A549 (cell line): ENCODE data around the gene ALDH7A1. TPM values are rescaled to one million over a fixed set of nuclear protein-coding genes. Genes with fewer than 3 reads are reported as not detected.
"Not testable (repeated sequence)": the region's sequence is repeated elsewhere in the genome, so short reads cannot be mapped to it uniquely, and the experiment has no call there.

Experiments
- ATAC-seq, 2 experiments: fragments of 200-7000 bp in 1 of 2; fragments of >200 bp in 1 of 2; cut with Nextera tagmentation in 1 of 2; cut with Tn5 transposase in 1 of 2; 3 replicates each; pipeline versions ENCODE4 v1.8.0 to v1.9.1; 2018 to 2020; ENCODE audit warnings: mild to moderate bottlenecking in 1 of 2, moderate library complexity in 1 of 2
- CTCF ChIA-PET: fragments of 300-600 bp; sonication (Branson Sonifier 250); formaldehyde crosslinking; extraction: SDS; loops from one replicate; lab custom pipeline; 2021; ENCODE audit warnings: antibody characterized with exemption, inconsistent platforms; lab: Yijun Ruan, JAX
- POLR2A ChIA-PET: fragments of 350-600 bp; formaldehyde crosslinking; extraction: SDS; loops from one replicate; lab custom pipeline; 2021; ENCODE audit warnings: antibody characterized with exemption, inconsistent platforms; lab: Yijun Ruan, JAX
- DNase-seq, 2 experiments: peaks; one replicate each; pipeline versions ENCODE4 v3.0.0 to v3.0.0-alpha.2; 2011 to 2016; ENCODE audit warnings: low read depth in 1 of 2, low spot score in 1 of 2
- FAIRE-seq: peaks from 2 replicates; lab custom pipeline; 2011; peaks lifted over from hg19 to GRCh38; lab: Jason Lieb, UNC
- H3K27ac ChIP-seq, 2 experiments: fragments of >200 bp; sonication (Bioruptor Twin); formaldehyde crosslinking; 3 replicates each; pipeline ENCODE4 v1.5.1; 2016 to 2017
- H3K4me1 ChIP-seq: fragments of >200 bp; sonication (Bioruptor Twin); formaldehyde crosslinking; 3 replicates; pipeline ENCODE4 v1.6.1; 2016
- H3K4me2 ChIP-seq: fragments of >200 bp; sonication (Bioruptor Twin); formaldehyde crosslinking; 3 replicates; pipeline ENCODE4 v1.6.1; 2016
- H3K4me3 ChIP-seq: fragments of >200 bp; sonication (Bioruptor Twin); formaldehyde crosslinking; 3 replicates; pipeline ENCODE4 v1.5.1; 2016
- H3K9me3 ChIP-seq: fragments of >200 bp; sonication (Bioruptor Twin); formaldehyde crosslinking; 3 replicates; pipeline ENCODE4 v1.6.1; 2016
- ATOH8 ChIP-seq: fragments of 250-450 bp; sonication (Bioruptor Pico); IDR thresholded peaks from 2 replicates; pipeline ENCODE4 v1.5.0; 2020; ENCODE audit warnings: low read depth, mild to moderate bottlenecking, moderate library complexity
- BCL3 ChIP-seq: fragments of >200 bp; sonication (Bioruptor Twin); formaldehyde crosslinking; IDR thresholded peaks from 3 replicates; pipeline ENCODE4 v1.6.1; 2016
- BHLHE40 ChIP-seq: IDR thresholded peaks from 2 replicates; pipeline ENCODE4 v1.6.1; 2012; ENCODE audit warnings: low read depth, low read length, inconsistent platforms
- CBX8 ChIP-seq: fragments of 200-600 bp; sonication (generic); IDR thresholded peaks from 2 replicates; pipeline ENCODE4 v1.6.1; 2016
- CHD2 ChIP-seq: fragments of 150-350 bp; IDR thresholded peaks from 2 replicates; pipeline ENCODE4 v1.6.1; 2014; ENCODE audit warnings: low read length; ENCODE audit not compliant: partially characterized antibody
- CTCF ChIP-seq: fragments of >200 bp; sonication (Bioruptor Twin); formaldehyde crosslinking; IDR thresholded peaks from 3 replicates; pipeline ENCODE4 v1.5.1; 2016
- FOSB ChIP-seq: fragments of 250-450 bp; sonication (Bioruptor Pico); IDR thresholded peaks from 2 replicates; pipeline ENCODE4 v1.5.0; 2020; ENCODE audit warnings: mild to moderate bottlenecking, moderate library complexity
- HOXA7 ChIP-seq: fragments of 250-450 bp; sonication (Bioruptor Pico); IDR thresholded peaks from 2 replicates; pipeline ENCODE4 v1.5.0; 2020; ENCODE audit warnings: mild to moderate bottlenecking, moderate library complexity
- KDM1A ChIP-seq: fragments of 200-600 bp; sonication (generic); IDR thresholded peaks from 2 replicates; pipeline ENCODE4 v1.6.1; 2016; ENCODE audit warnings: low read depth, mild to moderate bottlenecking
- MAFK ChIP-seq: fragments of 450-650 bp; IDR thresholded peaks from 2 replicates; pipeline ENCODE4 v1.6.1; 2014; ENCODE audit not compliant: partially characterized antibody
- MAX ChIP-seq: IDR thresholded peaks from 2 replicates; pipeline ENCODE4 v1.6.1; 2012
- PHF8 ChIP-seq: fragments of 200-600 bp; sonication (generic); IDR thresholded peaks from 2 replicates; pipeline ENCODE4 v1.6.1; 2016; ENCODE audit warnings: low read depth, mild to moderate bottlenecking, antibody characterized with exemption, moderate library complexity, borderline replicate concordance
- RAD21 ChIP-seq, 2 experiments: fragments of >200 bp in 1 of 2; sonication (Bioruptor Twin) in 1 of 2; formaldehyde crosslinking in 1 of 2; IDR thresholded peaks in 1 of 2; conservative IDR thresholded peaks in 1 of 2; 2 replicates in 1 of 2; 3 replicates in 1 of 2; pipeline ENCODE4 v1.6.1; 2012 to 2018; ENCODE audit warnings: inconsistent platforms in 1 of 2
- RARB ChIP-seq: fragments of 250-450 bp; sonication (Bioruptor Pico); IDR thresholded peaks from 2 replicates; pipeline ENCODE4 v1.8.0; 2021; ENCODE audit warnings: mild to moderate bottlenecking, moderate library complexity
- RNF2 ChIP-seq: fragments of 200-600 bp; sonication (generic); IDR thresholded peaks from 2 replicates; pipeline ENCODE4 v1.6.1; 2016; ENCODE audit warnings: low read depth, mild to moderate bottlenecking, antibody characterized with exemption, moderate library complexity, borderline replicate concordance
- SMC3 ChIP-seq: fragments of >200 bp; sonication (Bioruptor Twin); formaldehyde crosslinking; IDR thresholded peaks from 3 replicates; pipeline ENCODE4 v1.6.1; 2018; ENCODE audit warnings: inconsistent platforms
- WGBS: methylation state at CpG from one replicate; pipeline ENCODE4 v1.1.6; 2017; ENCODE audit errors: missing lambda C conversion rate; 5-methylcytosine and 5-hydroxymethylcytosine counted together
- polyA plus RNA-seq, 4 experiments: library from polyadenylated mRNA; depleted of rRNA in 3 of 4; stranded (reverse); fragments of >200 nt; fragmentation: RNase III in 1 of 4; extraction: RNeasy Plus Mini Kit Qiagen cat#74134 plus additional on column Dnase treatment in 1 of 4; gene quantifications; 2 replicates in 3 of 4; 3 replicates in 1 of 4; pipeline ENCODE4 v1.2.3, GENCODE V29; 2011 to 2017

Gene ALDH7A1
- polyA plus RNA-seq, 2 of the 4 experiments (the other 2 are of a cell fraction), result 72.4 to 99.2 TPM

GRCh38 chr5:126519637-126520592, 75.1 kb downstream of the ALDH7A1 start:
- ChIA-PET POLR2A (interaction anchor here (0.5 kb wide), 1 partner anchor 29 kb away, joined by 3 read pairs; no protein-coding TSS in a partner anchor), CTCF (interaction anchor here (0.6 to 2.9 kb wide), 2 partner anchors 181 to 495 kb away, joined by 3 to 12 read pairs; no protein-coding TSS in a partner anchor)
- TF ChIP-seq BHLHE40, result no peak
- TF ChIP-seq HOXA7 (CRISPR knock-in tag), result no peak
- TF ChIP-seq ATOH8 (CRISPR knock-in tag), result no peak
- TF ChIP-seq MAX, result no peak
- no peak for TF ChIP-seq RARB (CRISPR knock-in tag)
- TF ChIP-seq SMC3, result no peak
- TF ChIP-seq PHF8, result no peak
- TF ChIP-seq RNF2, result no peak
- TF ChIP-seq RAD21 (conservative IDR thresholded peaks at IDR 0.05 in 1 of 2, IDR thresholded peaks at IDR 0.05 in 1 of 2), result no peak
- TF ChIP-seq BCL3, result no peak
- no peak for TF ChIP-seq FOSB (CRISPR knock-in tag)
- H3K27ac ChIP-seq, result no peak overlapping the region
- no peak for FAIRE-seq
- no peak for ATAC-seq
- no peaks in the 10 kb centered on the region for H3K9me3 ChIP-seq
- WGBS, result 34% methylated on average over 6 of the region's 6 CpGs
- H3K4me2 ChIP-seq, result no peak overlapping the region
- H3K4me1 ChIP-seq, result no peaks in the 10 kb centered on the region
- no peak overlapping the region for H3K4me3 ChIP-seq
- DNase-seq, result no peak

GRCh38 chr5:126519223-126519622, 75.8 kb downstream of the ALDH7A1 start:
- not testable (repeated sequence) for H3K4me2 ChIP-seq

GRCh38 chr5:126516852-126517251, 78.2 kb downstream of the ALDH7A1 start:
- POLR2A ChIA-PET, result no interaction called here

More at GRCh38 chr5:126519223-126519622, 75.8 kb downstream of the ALDH7A1 start:
- ATAC-seq, H3K9me3 ChIP-seq, DNase-seq, H3K27ac ChIP-seq, FAIRE-seq, H3K4me3 ChIP-seq, H3K4me1 ChIP-seq, POLR2A ChIA-PET: not testable (repeated sequence)
- CTCF ChIA-PET, result interaction anchor here (2.9 kb wide), 1 partner anchor 180 kb away, joined by 12 read pairs; no protein-coding TSS in a partner anchor
- WGBS, result 80% methylated on average over 4 of the region's 4 CpGs

More at GRCh38 chr5:126516852-126517251, 78.2 kb downstream of the ALDH7A1 start:
- DNase-seq (no peak), FAIRE-seq (no peak), ATAC-seq (no peak)
- no peak for TF ChIP-seq CTCF
- TF ChIP-seq HOXA7 (CRISPR knock-in tag), result no peak
- no peak for TF ChIP-seq CHD2
- no peak for TF ChIP-seq KDM1A
- no peak for TF ChIP-seq CBX8
- TF ChIP-seq MAFK, result no peak
- no peak for TF ChIP-seq RARB (CRISPR knock-in tag)
- TF ChIP-seq SMC3, result no peak
- no peak overlapping the region for H3K4me2 ChIP-seq
- no peaks in the 10 kb centered on the region for H3K4me1 ChIP-seq
- no peaks in the 10 kb centered on the region; the same call in 2 of the 3 replicates for H3K9me3 ChIP-seq
- H3K27ac ChIP-seq, result no peak overlapping the region
- CTCF ChIA-PET, result interaction anchor here (0.6 to 1.8 kb wide), 4 partner anchors 17 to 179 kb away, joined by 3 to 4 read pairs (median 4); partner anchors contain the start of gene PHAX
- no peak overlapping the region for H3K4me3 ChIP-seq
